Stomach (tissue), 9 donors: ENCODE results near the gene WWOX. TPM values are rescaled to one million over a fixed set of nuclear protein-coding genes. Genes with fewer than 3 reads are reported as not detected.

Source experiments
- DNase-seq, 2 donors: peaks; one replicate each; pipeline versions ENCODE4 v3.0.0 to v3.0.0-alpha.2; 2013 to 2019
- H3K27ac ChIP-seq, 5 donors: fragments of 200-600 bp in 4 of 5; sonication (generic) in 4 of 5; one replicate each; pipeline ENCODE4 v1.5.1; 2013 to 2019; ENCODE audit warnings: mild to moderate bottlenecking in 1 of 5, moderate library complexity in 1 of 5
- H3K27me3 ChIP-seq, 3 donors: fragments of 200-600 bp; sonication (generic); one replicate each; pipeline ENCODE4 v1.5.1; 2017 to 2019; ENCODE audit warnings: mixed run types in 1 of 3
- H3K36me3 ChIP-seq, 4 donors: fragments of 200-600 bp; sonication (generic); 1 replicate in 3 of 4; 2 replicates in 1 of 4; pipeline ENCODE4 v1.5.1; 2016 to 2019
- H3K4me1 ChIP-seq, 4 donors: fragments of 200-600 bp; sonication (generic); one replicate each; pipeline ENCODE4 v1.5.1; 2016 to 2019
- H3K4me3 ChIP-seq, 4 donors: fragments of 200-600 bp; sonication (generic) in 3 of 4; one replicate each; pipeline ENCODE4 v1.5.1; 2016 to 2019; ENCODE audit warnings: mild to moderate bottlenecking in 1 of 4
- H3K9me3 ChIP-seq, 4 donors: fragments of 200-600 bp; sonication (generic); one replicate each; pipeline ENCODE4 v1.5.1; 2016 to 2019
- EP300 ChIP-seq: sonication (generic); formaldehyde crosslinking; IDR thresholded peaks from one replicate; pipeline ENCODE4 v1.6.1; 2017; ENCODE audit warnings: antibody characterized with exemption
- POLR2A ChIP-seq, 4 donors: fragments of 450-650 bp; IDR thresholded peaks; one replicate each; pipeline ENCODE4 v1.6.1; 2016; ENCODE audit warnings: antibody characterized with exemption in 4 of 4, control low read depth in 2 of 4, mild to moderate bottlenecking in 1 of 4, moderate library complexity in 1 of 4
- POLR2AphosphoS5 ChIP-seq, 3 donors: sonication (generic); formaldehyde crosslinking; IDR thresholded peaks; one replicate each; pipeline ENCODE4 v1.6.1; 2016; ENCODE audit warnings: antibody characterized with exemption in 3 of 3
- WGBS, 5 donors: extraction: QIAGEN DNeasy Blood & Tissue Kit in 3 of 5; methylation state at CpG; one replicate each; pipeline versions ENCODE4 v1.1.5 to v1.1.7; 2013 to 2018; 5-methylcytosine and 5-hydroxymethylcytosine counted together
- intact Hi-C: fragments of 100-400 bp; cut with DNase I; formaldehyde crosslinking; loops from one replicate; pipeline ENCODE4 v1.15.1; 2023; ENCODE audit warnings: low total_unique reads
- polyA plus RNA-seq, 3 donors: library from polyadenylated mRNA; stranded (reverse); fragments of 200-250 nt; gene quantifications; one replicate each; pipeline ENCODE4 v1.2.3, GENCODE V29; 2013
- total RNA-seq, 5 donors: library from RNA; depleted of rRNA; stranded (reverse); fragments of >200 nt; gene quantifications; one replicate each; pipeline versions ENCODE4 v1.1.0 to v1.2.3, GENCODE V29; 2014 to 2016
- TF ChIP-seq, protein P1 (sequence below), 7 experiments: fragments of 450-650 bp in 4 of 7; fragments of 200-600 bp in 3 of 7; sonication (generic) in 3 of 7; IDR thresholded peaks; one replicate each; pipeline ENCODE4 v1.5.1; 2016 to 2019; ENCODE audit warnings: antibody characterized with exemption in 7 of 7, control low read depth in 2 of 7, mild to moderate bottlenecking in 1 of 7
- donor health status: healthy with polysubstance abuse.
- donor health status: Bipolar disorder and iron deficiency.
- donor health status: healthy.

WWOX gene
- total and polyA plus RNA-seq, 8 donors = 7.7 to 129 (median 48.7) TPM

DNA sequence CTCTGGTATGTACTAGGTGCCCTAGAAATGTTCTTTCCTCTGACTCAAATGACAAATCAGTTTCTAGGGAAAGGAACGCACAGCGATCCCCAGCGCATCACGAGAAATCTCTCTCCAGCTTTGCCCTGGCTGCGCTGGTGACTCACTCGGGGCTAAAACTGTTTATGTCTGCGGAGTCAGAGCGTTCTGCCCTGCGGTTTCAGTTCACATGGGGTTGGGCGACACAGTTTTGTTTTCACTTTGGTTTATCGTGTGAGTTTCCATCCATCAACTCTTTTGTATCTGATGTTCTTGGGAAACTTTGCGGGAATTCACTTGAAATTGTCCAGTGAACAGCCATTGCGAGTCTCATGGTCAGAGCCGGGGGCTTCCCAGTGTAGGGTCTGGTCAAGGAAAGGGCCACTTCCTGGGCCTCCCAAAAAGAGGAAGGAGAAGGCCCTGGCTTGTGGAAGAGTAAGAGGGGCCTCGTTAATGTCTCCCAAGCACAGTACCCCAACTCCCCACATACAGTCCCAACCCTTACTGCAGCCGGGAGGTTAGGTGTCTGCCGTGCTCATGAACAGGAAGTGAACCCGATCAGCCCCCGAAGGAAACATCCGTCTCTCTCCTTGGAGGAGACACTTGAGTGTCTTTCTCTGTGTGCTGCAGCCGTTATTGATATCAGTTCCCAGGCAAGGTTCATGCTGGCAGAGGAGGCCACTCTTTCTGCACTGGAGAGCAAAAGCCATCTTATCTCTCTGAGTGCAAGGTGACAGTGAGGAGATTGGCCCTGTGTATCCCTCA, 643.2 kb downstream of the WWOX start:
- peak overlapping the region in 1 of 4 donors; percentile 20 for H3K4me3 ChIP-seq
- no peaks in the 10 kb centered on the region for H3K36me3 ChIP-seq
- no peaks in the 10 kb centered on the region for H3K9me3 ChIP-seq
- peak overlapping the region; percentile 41 to 83 (median 69) for H3K27ac ChIP-seq
- no peaks in the 10 kb centered on the region for H3K27me3 ChIP-seq
- peak; percentile 42 to 72 for DNase-seq
- peaks cover 0 to 11% (median 6%) of the 10 kb centered on the region in 4 donors for H3K4me1 ChIP-seq
- intact Hi-C loops = no loop called here
- TF ChIP-seq, protein P1, sequence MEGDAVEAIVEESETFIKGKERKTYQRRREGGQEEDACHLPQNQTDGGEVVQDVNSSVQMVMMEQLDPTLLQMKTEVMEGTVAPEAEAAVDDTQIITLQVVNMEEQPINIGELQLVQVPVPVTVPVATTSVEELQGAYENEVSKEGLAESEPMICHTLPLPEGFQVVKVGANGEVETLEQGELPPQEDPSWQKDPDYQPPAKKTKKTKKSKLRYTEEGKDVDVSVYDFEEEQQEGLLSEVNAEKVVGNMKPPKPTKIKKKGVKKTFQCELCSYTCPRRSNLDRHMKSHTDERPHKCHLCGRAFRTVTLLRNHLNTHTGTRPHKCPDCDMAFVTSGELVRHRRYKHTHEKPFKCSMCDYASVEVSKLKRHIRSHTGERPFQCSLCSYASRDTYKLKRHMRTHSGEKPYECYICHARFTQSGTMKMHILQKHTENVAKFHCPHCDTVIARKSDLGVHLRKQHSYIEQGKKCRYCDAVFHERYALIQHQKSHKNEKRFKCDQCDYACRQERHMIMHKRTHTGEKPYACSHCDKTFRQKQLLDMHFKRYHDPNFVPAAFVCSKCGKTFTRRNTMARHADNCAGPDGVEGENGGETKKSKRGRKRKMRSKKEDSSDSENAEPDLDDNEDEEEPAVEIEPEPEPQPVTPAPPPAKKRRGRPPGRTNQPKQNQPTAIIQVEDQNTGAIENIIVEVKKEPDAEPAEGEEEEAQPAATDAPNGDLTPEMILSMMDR (IDR thresholded peaks at IDR 0.05) = no peak
- TF ChIP-seq POLR2AphosphoS5 (IDR thresholded peaks at IDR 0.05) (peak; percentile 44 to 67 (median 57)), EP300 (no peak)
- WGBS, 5 donors = 53 to 68% (median 65%) methylated on average over 18 to 21 of the region's 21 CpGs

DNA sequence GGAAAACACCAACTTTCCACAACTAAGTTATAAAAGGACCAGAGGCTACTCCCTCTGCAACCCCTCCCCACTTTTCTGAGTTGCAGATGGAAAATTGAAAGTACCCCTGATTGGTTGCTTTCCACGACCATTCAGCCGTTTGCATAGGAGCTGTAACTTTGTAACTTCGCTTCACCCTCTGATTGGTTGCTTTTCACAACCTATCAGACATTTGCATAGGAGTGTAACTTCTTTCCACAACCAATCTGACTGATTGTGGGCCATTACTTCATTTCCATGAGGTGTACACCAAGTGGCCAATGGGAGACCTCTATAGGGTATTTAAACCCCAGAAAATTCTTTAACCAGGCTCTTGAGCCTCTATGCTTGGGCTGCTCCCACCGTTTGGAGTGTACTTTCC, 644.1 kb downstream of the WWOX start:
- TF ChIP-seq EP300 = no peak
- TF ChIP-seq POLR2AphosphoS5 (IDR thresholded peaks at IDR 0.05) = no peak
- TF ChIP-seq POLR2A (IDR thresholded peaks at IDR 0.05) = no peak
- TF ChIP-seq, protein P1 (IDR thresholded peaks at IDR 0.05) = no peak
- Histone ChIP-seq H3K36me3 (no peaks in the 10 kb centered on the region), H3K4me3 (no peak overlapping the region), H3K27ac (peak overlapping the region in 3 of 5 donors; percentile 50 to 83 (median 78)), H3K27me3 (no peaks in the 10 kb centered on the region), H3K4me1 (peaks cover 0 to 11% (median 6%) of the 10 kb centered on the region in 4 donors), H3K9me3 (no peaks in the 10 kb centered on the region)
- intact Hi-C loops = no loop called here
- DNase-seq = no peak
- WGBS, 5 donors = 84 to 87% (median 86%) methylated on average over 4 of the region's 4 CpGs

DNA sequence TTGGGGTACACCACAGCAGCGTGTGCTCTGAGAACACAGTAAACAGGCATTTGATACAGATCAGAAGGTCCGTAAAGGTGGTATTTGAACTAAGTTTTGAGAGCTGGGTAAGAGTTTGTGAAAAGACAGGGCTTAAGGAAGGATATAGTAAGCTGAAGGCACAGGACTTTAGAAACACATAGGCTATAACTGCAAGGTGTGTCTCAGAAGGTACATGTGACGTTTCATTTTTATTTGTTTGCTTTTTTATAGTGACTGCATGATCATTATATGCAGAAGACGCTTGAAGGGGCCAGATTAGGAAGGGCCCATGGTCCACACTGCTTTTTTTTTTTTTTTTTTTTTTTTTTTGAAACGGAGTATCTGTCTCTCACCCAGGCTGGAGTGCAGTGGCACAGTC, 644.6 kb downstream of the WWOX start:
- peak overlapping the region in 1 of 5 donors; percentile 83 for H3K27ac ChIP-seq
- no peaks in the 10 kb centered on the region for H3K27me3 ChIP-seq
- TF ChIP-seq POLR2AphosphoS5 (IDR thresholded peaks at IDR 0.05) (no peak), EP300 (no peak), POLR2A (IDR thresholded peaks at IDR 0.05) (no peak)
- TF ChIP-seq, protein P1 (IDR thresholded peaks at IDR 0.05) = no peak
- intact Hi-C loops = no loop called here
- no peaks in the 10 kb centered on the region for H3K9me3 ChIP-seq
- no peak for DNase-seq
- no peak overlapping the region for H3K4me3 ChIP-seq
- no peaks in the 10 kb centered on the region for H3K36me3 ChIP-seq
- WGBS, 5 donors = 73 to 86% (median 82%) methylated on average over 5 of the region's 5 CpGs
- peaks cover 0 to 11% (median 6%) of the 10 kb centered on the region in 4 donors for H3K4me1 ChIP-seq

DNA sequence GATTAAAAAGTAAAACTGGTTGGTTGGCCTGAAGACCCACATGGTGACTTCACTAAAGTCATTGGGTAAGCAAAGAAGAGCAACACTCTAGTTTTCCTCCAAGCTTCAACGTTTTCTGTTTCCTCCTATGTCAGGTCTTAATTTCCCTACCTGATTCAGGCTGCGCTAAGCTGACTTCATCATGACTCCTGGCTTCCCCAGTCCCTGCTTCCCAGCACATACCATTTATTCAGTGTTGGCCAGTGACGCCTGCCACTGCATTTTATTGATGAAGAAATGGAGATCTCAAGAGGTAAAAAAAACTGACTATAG, 645.3 kb downstream of the WWOX start:
- WGBS, 5 donors = 57 to 76% (median 74%) methylated on average over 3 of the region's 3 CpGs
- TF ChIP-seq, protein P1 (IDR thresholded peaks at IDR 0.05) = no peak
- TF ChIP-seq EP300 (no peak), POLR2AphosphoS5 (IDR thresholded peaks at IDR 0.05) (peak in 1 of 3 donors; percentile 27)
- Histone ChIP-seq H3K4me3 (no peak overlapping the region), H3K27me3 (no peaks in the 10 kb centered on the region), H3K27ac (peak overlapping the region in 3 of 5 donors; percentile 25 to 50 (median 49)), H3K9me3 (no peaks in the 10 kb centered on the region), H3K4me1 (peaks cover 0 to 11% (median 6%) of the 10 kb centered on the region in 4 donors), H3K36me3 (no peaks in the 10 kb centered on the region)
- DNase-seq = no peak
- intact Hi-C loops = no loop called here
